ENCODE measurements around the gene TGFB2.

- TF ChIP-seq CTCF (IDR thresholded peaks at IDR 0.05) (no peak), EP300 (IDR thresholded peaks at IDR 0.05) (no peak)
Observed at GRCh38 chr1:218401441-218401997, 56.4 kb downstream of the TGFB2 start.
